ENCODE measurements around the gene DECR2. TPM values are rescaled to one million over a fixed set of nuclear protein-coding genes. Genes with fewer than 3 reads are reported as not detected.

The DECR2 gene
- total RNA-seq, 1 experiment from 2014 or later, result 27.5 TPM

- no peaks in the 10 kb centered on the region for H3K4me1 ChIP-seq (ENCODE audit: insufficient read depth, low read length, poor library complexity, severe bottlenecking)
- H3K9me3 ChIP-seq (ENCODE audit: low read depth, low read length, poor library complexity, severe bottlenecking), result no peaks in the 10 kb centered on the region
- BruUV-seq (replicated peaks), result no TSS peak
- no peak for TF ChIP-seq EZH2 (IDR thresholded peaks at IDR 0.05; ENCODE audit: borderline replicate concordance, low read depth, low read length, poor library complexity, severe bottlenecking)
- TF ChIP-seq, protein P1, sequence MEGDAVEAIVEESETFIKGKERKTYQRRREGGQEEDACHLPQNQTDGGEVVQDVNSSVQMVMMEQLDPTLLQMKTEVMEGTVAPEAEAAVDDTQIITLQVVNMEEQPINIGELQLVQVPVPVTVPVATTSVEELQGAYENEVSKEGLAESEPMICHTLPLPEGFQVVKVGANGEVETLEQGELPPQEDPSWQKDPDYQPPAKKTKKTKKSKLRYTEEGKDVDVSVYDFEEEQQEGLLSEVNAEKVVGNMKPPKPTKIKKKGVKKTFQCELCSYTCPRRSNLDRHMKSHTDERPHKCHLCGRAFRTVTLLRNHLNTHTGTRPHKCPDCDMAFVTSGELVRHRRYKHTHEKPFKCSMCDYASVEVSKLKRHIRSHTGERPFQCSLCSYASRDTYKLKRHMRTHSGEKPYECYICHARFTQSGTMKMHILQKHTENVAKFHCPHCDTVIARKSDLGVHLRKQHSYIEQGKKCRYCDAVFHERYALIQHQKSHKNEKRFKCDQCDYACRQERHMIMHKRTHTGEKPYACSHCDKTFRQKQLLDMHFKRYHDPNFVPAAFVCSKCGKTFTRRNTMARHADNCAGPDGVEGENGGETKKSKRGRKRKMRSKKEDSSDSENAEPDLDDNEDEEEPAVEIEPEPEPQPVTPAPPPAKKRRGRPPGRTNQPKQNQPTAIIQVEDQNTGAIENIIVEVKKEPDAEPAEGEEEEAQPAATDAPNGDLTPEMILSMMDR (conservative IDR thresholded peaks at IDR 0.05; ENCODE audit: low read depth, low read length), result no peak
- H3K4me3 ChIP-seq (ENCODE audit: low read depth, low read length, poor library complexity, severe bottlenecking), result no peak overlapping the region
- H3K27ac ChIP-seq (ENCODE audit: low read depth, low read length, poor library complexity, severe bottlenecking), result no peak overlapping the region
- peaks cover 8% of the 10 kb centered on the region for H3K36me3 ChIP-seq (ENCODE audit: insufficient read depth, low read length, poor library complexity, severe bottlenecking)
- no peaks in the 10 kb centered on the region for H3K27me3 ChIP-seq (replicated peaks; ENCODE audit: insufficient read depth, low read depth, low read length, poor library complexity)
- DNase-seq (ENCODE audit: low spot score), result no peak
- POLR2A ChIA-PET (ENCODE audit: low non-redundant PET), result no interaction called here
- intact Hi-C loops (cut with micrococcal nuclease; ENCODE audit: unreplicated experiment), result no loop called here
- CTCF ChIA-PET, result no interaction called here
Measured at GRCh38 chr16:374616-374926, 27.1 kb upstream of the DECR2 start.

GRCh38 chr16:375212-375611 is 26.5 kb upstream of the DECR2 start:
- TF ChIP-seq, protein P1 (conservative IDR thresholded peaks at IDR 0.05; ENCODE audit: low read depth, low read length), result no peak
- TF ChIP-seq EZH2 (IDR thresholded peaks at IDR 0.05; ENCODE audit: borderline replicate concordance, low read depth, low read length, poor library complexity, severe bottlenecking), result no peak
- Histone ChIP-seq H3K27me3 (replicated peaks; ENCODE audit: insufficient read depth, low read depth, low read length, poor library complexity) (no peaks in the 10 kb centered on the region), H3K9me3 (ENCODE audit: low read depth, low read length, poor library complexity, severe bottlenecking) (no peaks in the 10 kb centered on the region), H3K27ac (ENCODE audit: low read depth, low read length, poor library complexity, severe bottlenecking) (no peak overlapping the region), H3K4me3 (ENCODE audit: low read depth, low read length, poor library complexity, severe bottlenecking) (no peak overlapping the region), H3K4me1 (ENCODE audit: insufficient read depth, low read length, poor library complexity, severe bottlenecking) (no peaks in the 10 kb centered on the region), H3K36me3 (ENCODE audit: insufficient read depth, low read length, poor library complexity, severe bottlenecking) (peaks cover 8% of the 10 kb centered on the region)
- no TSS peak for BruUV-seq (replicated peaks)
- POLR2A ChIA-PET (ENCODE audit: low non-redundant PET), result no interaction called here
- CTCF ChIA-PET, result no interaction called here
- intact Hi-C loops (cut with micrococcal nuclease; ENCODE audit: unreplicated experiment), result no loop called here
- no peak for DNase-seq (ENCODE audit: low spot score)

GRCh38 chr16:375927-376816 is 25.5 kb upstream of the DECR2 start:
- BruUV-seq (replicated peaks), result no TSS peak
- no peaks in the 10 kb centered on the region for H3K9me3 ChIP-seq (ENCODE audit: low read depth, low read length, poor library complexity, severe bottlenecking)
- no peaks in the 10 kb centered on the region for H3K27me3 ChIP-seq (replicated peaks; ENCODE audit: insufficient read depth, low read depth, low read length, poor library complexity)
- no peak for TF ChIP-seq EZH2 (IDR thresholded peaks at IDR 0.05; ENCODE audit: borderline replicate concordance, low read depth, low read length, poor library complexity, severe bottlenecking)
- TF ChIP-seq, protein P1 (conservative IDR thresholded peaks at IDR 0.05; ENCODE audit: low read depth, low read length), result no peak
- H3K36me3 ChIP-seq (ENCODE audit: insufficient read depth, low read length, poor library complexity, severe bottlenecking), result peaks cover 8% of the 10 kb centered on the region
- H3K27ac ChIP-seq (ENCODE audit: low read depth, low read length, poor library complexity, severe bottlenecking), result no peak overlapping the region
- no peak for DNase-seq (ENCODE audit: low spot score)
- CTCF ChIA-PET, result no interaction called here
- intact Hi-C loops (cut with micrococcal nuclease; ENCODE audit: unreplicated experiment), result no loop called here
- POLR2A ChIA-PET (ENCODE audit: low non-redundant PET), result no interaction called here
- H3K4me3 ChIP-seq (ENCODE audit: low read depth, low read length, poor library complexity, severe bottlenecking), result no peak overlapping the region
- H3K4me1 ChIP-seq (ENCODE audit: insufficient read depth, low read length, poor library complexity, severe bottlenecking), result no peaks in the 10 kb centered on the region
